Right atrium auricular region (tissue), 2 donors: ENCODE data around the gene HEBP2. TPM values are rescaled to one million over a fixed set of nuclear protein-coding genes. Genes with fewer than 3 reads are reported as not detected.
"Not testable (repeated sequence)": the region's sequence is repeated elsewhere in the genome, so short reads cannot be mapped to it uniquely, and the experiment has no call there.

Experiments used
- DNase-seq: peaks from one replicate; pipeline ENCODE4 v3.0.0-alpha.2; 2019; ENCODE audit warnings: low spot score
- H3K27ac ChIP-seq, 2 donors: fragments of 200-600 bp; sonication (generic); 1 replicate in 1 of 2; 2 replicates in 1 of 2; pipeline ENCODE4 v1.5.1; 2016 to 2019
- H3K27me3 ChIP-seq, 2 donors: fragments of 200-600 bp; sonication (generic); one replicate each; pipeline versions ENCODE4 v1.5.1 to v1.6.0; 2017 to 2019
- H3K36me3 ChIP-seq: fragments of 200-600 bp; sonication (generic); one replicate; pipeline ENCODE4 v1.5.1; 2016
- H3K4me1 ChIP-seq, 2 donors: fragments of 200-600 bp; sonication (generic); one replicate each; pipeline versions ENCODE4 v1.5.1 to v1.6.0; 2017 to 2019
- H3K4me3 ChIP-seq, 2 donors: fragments of 200-600 bp; sonication (generic); 1 replicate in 1 of 2; 2 replicates in 1 of 2; pipeline ENCODE4 v1.5.1; 2017 to 2019; ENCODE audit warnings: mild to moderate bottlenecking in 1 of 2, moderate library complexity in 1 of 2
- H3K9me3 ChIP-seq, 2 donors: fragments of 200-600 bp; sonication (generic); one replicate each; pipeline ENCODE4 v1.5.1; 2019
- total RNA-seq, 2 donors: library from RNA; depleted of rRNA; stranded (reverse); fragments of >200 nt; gene quantifications; one replicate each; pipeline ENCODE4 v1.1.0, GENCODE V29; 2016
- TF ChIP-seq, protein P1 (sequence below), 2 donors: fragments of 200-600 bp; sonication (generic); IDR thresholded peaks; one replicate each; pipeline ENCODE4 v1.5.1; 2019; ENCODE audit warnings: antibody characterized with exemption in 2 of 2

The HEBP2 gene
- total RNA-seq, 2 donors from 2014 or later: 41.0 to 49.2 TPM

DNA sequence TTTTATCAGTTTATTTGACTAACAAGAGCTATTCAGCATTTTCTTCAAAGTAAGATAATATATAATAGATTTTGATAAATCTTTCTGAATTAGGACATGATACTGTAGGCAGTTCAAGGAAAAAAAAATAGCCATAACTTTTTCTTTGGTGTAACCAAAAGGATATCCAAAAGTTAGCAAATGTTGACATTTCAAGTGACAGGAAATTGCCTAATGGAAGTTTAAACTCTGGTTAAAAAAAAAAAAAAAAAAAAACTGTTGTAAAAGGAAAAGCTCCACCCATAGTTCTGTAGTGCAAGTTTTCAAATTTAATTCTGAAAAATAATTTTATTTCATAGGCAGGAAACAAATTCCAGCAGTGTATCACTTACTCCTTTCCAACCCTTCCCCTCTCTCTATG lies 18.8 kb downstream of the HEBP2 start:
- Histone ChIP-seq H3K27me3 (no peaks in the 10 kb centered on the region), H3K4me3 (no peak overlapping the region), H3K27ac (no peak overlapping the region), H3K36me3 (peaks cover 9% of the 10 kb centered on the region), H3K4me1 (no peaks in the 10 kb centered on the region), H3K9me3 (no peaks in the 10 kb centered on the region)
- DNase-seq: no peak
- TF ChIP-seq, protein P1, sequence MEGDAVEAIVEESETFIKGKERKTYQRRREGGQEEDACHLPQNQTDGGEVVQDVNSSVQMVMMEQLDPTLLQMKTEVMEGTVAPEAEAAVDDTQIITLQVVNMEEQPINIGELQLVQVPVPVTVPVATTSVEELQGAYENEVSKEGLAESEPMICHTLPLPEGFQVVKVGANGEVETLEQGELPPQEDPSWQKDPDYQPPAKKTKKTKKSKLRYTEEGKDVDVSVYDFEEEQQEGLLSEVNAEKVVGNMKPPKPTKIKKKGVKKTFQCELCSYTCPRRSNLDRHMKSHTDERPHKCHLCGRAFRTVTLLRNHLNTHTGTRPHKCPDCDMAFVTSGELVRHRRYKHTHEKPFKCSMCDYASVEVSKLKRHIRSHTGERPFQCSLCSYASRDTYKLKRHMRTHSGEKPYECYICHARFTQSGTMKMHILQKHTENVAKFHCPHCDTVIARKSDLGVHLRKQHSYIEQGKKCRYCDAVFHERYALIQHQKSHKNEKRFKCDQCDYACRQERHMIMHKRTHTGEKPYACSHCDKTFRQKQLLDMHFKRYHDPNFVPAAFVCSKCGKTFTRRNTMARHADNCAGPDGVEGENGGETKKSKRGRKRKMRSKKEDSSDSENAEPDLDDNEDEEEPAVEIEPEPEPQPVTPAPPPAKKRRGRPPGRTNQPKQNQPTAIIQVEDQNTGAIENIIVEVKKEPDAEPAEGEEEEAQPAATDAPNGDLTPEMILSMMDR (IDR thresholded peaks at IDR 0.05): no peak

DNA sequence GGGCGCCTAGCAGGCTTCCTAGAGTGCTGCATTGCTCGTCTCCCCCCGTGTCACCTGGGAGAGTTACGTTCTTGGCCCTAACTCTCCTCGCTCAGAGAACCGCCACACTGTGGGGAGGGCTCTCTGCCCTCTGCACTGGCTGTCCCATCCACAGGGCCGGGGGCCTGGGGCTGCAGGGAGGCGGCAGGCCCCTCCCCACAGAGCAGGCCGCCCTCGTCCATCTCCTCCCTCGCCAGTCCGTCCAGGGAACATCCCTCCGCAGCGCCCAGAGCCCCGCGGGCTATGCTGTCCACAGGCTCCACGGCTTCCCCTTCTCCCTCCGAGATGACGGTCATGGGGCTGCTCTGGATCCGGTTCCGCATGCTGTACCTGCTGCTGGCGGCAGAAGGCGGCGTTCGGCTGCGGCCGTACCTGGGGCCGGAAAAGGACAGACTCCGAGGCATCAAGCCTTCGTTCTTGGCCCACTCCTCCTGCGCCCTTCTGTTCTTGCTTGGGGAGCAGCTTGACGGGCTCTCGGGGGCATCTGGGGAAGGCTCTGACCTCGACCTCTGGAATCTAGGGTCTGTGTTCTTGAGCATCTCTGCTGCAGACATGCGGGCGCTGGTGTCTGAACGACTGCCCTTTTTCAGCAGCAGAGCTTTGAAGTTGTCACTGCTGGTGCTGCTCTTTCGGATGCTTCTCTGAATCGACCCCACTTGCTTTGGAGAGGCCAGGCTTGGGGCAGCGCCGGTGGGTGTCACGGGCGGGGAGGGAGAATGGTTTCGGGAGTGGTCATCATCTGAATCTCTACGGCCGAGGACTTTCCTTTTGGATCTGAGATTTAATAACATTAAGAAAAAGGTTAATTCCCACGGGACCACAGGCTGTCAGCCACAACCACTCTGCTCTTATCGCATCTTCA lies 20.2 kb downstream of the HEBP2 start:
- Histone ChIP-seq H3K9me3 (no peaks in the 10 kb centered on the region), H3K4me1 (peaks cover 0 to 13% of the 10 kb centered on the region in 2 donors), H3K27me3 (no peaks in the 10 kb centered on the region), H3K36me3 (peaks cover 9% of the 10 kb centered on the region), H3K27ac (no peak overlapping the region), H3K4me3 (no peak overlapping the region)
- no peak for DNase-seq
- TF ChIP-seq, protein P1 (IDR thresholded peaks at IDR 0.05): no peak

DNA sequence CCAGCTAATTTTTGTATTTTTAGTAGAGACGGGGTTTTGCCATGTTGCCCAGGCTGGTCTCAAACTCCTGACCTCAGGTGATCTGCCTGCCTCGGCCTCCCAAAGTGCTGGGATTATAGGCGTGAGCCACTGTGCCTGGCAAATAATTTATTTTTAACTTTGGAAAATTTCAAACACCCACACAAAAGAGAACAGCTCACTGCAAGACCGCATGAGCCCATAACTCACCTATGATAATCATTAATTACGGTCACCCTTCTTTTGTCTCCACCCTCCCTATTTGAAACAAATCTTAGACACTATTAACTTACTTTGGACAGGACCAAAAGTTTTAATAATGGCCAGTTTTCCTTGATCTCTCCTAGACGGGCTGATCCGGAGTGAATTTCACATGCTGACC lies 21.2 kb downstream of the HEBP2 start:
- not testable (repeated sequence) for H3K9me3 ChIP-seq, H3K36me3 ChIP-seq, H3K27me3 ChIP-seq, DNase-seq, H3K27ac ChIP-seq, H3K4me3 ChIP-seq
- H3K4me1 ChIP-seq: peaks cover 0 to 23% of the 10 kb centered on the region in 2 donors

DNA sequence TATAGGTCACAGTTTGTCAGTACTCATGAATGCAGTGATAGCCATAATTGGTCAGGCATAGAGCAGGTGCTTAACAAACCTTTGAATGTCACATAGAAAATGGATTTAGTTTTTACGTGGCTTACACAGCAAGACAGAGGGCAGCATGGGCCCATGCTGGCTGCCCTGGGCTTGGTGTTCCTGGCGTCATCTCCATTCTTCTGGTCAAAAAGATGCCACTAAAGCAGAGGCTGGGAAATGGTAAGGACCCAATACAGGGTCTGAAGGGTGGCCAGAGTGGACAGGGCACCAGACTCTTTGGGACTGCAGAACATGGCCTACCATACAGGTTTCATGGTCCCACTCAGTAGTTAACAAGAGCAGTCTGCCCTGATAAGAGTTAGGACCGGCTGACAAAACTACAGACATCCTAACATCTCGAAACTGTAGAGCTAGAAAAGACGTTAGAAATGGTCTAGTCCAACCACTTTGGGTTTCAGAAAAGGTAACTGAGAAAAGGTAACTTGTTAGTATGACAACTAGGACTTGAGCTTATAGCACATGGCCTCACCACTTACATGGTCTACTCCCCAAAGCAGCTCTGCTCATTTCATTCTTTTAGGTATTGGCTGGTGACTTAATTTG lies 22.6 kb downstream of the HEBP2 start:
- H3K27ac ChIP-seq: no peak overlapping the region
- no peaks in the 10 kb centered on the region for H3K27me3 ChIP-seq
- TF ChIP-seq, protein P1 (IDR thresholded peaks at IDR 0.05): peak in 1 of 2 donors; percentile 19
- no peak for DNase-seq
- H3K4me1 ChIP-seq: peaks cover 0 to 34% of the 10 kb centered on the region in 2 donors
- no peaks in the 10 kb centered on the region for H3K9me3 ChIP-seq
- H3K4me3 ChIP-seq: no peak overlapping the region
- H3K36me3 ChIP-seq: peaks cover 9% of the 10 kb centered on the region

DNA sequence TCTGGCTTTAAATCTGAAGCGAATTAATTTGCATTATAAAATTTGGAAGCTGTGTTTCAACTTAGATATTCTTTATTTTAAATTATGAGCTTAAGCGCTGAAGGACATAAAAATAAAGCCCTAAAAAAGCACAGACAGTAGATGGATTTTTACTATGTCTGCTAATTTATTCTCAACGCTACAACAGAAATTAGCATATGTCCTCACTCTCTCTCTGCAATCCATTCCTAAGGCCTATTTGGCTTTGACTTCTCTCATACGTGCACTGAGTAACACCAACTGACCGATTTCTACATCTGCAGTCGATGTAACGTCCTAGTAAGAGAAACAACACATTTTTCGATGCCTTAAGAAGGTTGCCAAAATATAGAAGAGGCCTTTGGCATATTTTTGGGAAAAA lies 23.7 kb downstream of the HEBP2 start:
- no peak for DNase-seq
- no peak overlapping the region for H3K4me3 ChIP-seq
- H3K27me3 ChIP-seq: no peaks in the 10 kb centered on the region
- TF ChIP-seq, protein P1 (IDR thresholded peaks at IDR 0.05): no peak
- H3K4me1 ChIP-seq: peaks cover 0 to 39% of the 10 kb centered on the region in 2 donors
- no peaks in the 10 kb centered on the region for H3K9me3 ChIP-seq
- peak overlapping the region in 1 of 2 donors; percentile 2 for H3K27ac ChIP-seq
- peaks cover 19% of the 10 kb centered on the region for H3K36me3 ChIP-seq

DNA sequence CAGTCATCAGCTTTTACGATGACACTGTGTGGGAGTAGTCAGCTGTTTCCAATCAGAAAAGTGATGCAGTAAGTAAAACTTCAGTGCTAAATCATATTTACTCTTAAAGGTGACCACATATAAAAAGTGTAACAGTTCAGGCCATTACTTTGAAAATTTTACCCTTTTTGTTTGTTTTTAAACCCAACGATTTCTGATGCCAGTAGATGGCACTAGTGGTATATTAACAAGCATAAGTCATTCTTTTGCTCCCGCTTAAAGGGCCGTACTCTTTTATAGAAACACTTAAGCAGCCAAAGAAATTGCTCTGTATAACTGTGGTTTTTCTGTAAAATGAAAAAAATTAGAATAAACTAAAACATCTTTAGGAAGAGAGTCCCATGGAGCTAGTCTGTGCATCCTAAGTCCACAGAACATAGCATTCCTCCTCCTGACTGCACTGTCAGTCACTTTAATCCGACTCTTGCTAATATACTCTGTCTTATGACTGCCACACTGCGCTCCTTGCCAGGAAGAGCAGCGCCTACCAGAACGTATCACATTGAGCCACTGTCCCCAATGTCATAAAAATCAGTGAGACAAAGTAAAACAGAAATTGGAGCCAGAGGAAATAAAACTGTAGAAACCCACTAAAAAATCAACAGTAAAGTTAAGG lies 25.0 kb downstream of the HEBP2 start:
- H3K9me3 ChIP-seq: no peaks in the 10 kb centered on the region
- H3K36me3 ChIP-seq: peaks cover 21% of the 10 kb centered on the region
- DNase-seq: no peak
- TF ChIP-seq, protein P1 (IDR thresholded peaks at IDR 0.05): peak in 1 of 2 donors; percentile 75
- no peaks in the 10 kb centered on the region for H3K27me3 ChIP-seq
- H3K27ac ChIP-seq: peak overlapping the region; percentile 68 to 74
- H3K4me1 ChIP-seq: peaks cover 0 to 39% of the 10 kb centered on the region in 2 donors
- H3K4me3 ChIP-seq: no peak overlapping the region
